Ureter (tissue), 1 donor: Measurements from ENCODE around the gene POLR1C. TPM values are rescaled to one million over a fixed set of nuclear protein-coding genes. Genes with fewer than 3 reads are reported as not detected.
"Not testable (repeated sequence)": the region's sequence is repeated elsewhere in the genome, so short reads cannot be mapped to it uniquely, and the experiment has no call there.

Experiments
- DNase-seq: peaks from one replicate; pipeline ENCODE4 v3.0.0-alpha.2; 2020; ENCODE audit warnings: low spot score
- total RNA-seq: library from RNA; stranded (reverse); gene quantifications from one replicate; pipeline ENCODE4 v1.2.4, GENCODE V29; 2023
- donor health status: DM: yes; HTN: yes; CAD: no.

Gene POLR1C
- total RNA-seq, 1 donor from 2014 or later, result 60.4 TPM

- DNase-seq, result peak; percentile 87
Observed at GRCh38 chr6:43509984-43510826, 6.7 kb upstream of the POLR1C start, which contains the start of gene LRRC73. LRRC73 (minus strand) TSS chr6:43510346; CDS start chr6:43509785, 561 bp downstream.

GRCh38 chr6:43510827-43511163 lies 6.1 kb upstream of the POLR1C start:
- DNase-seq, result no peak

GRCh38 chr6:43511824-43512415 lies 5.0 kb upstream of the POLR1C start:
- no peak for DNase-seq

- DNase-seq, result no peak
Observed at GRCh38 chr6:43515808-43516207, 1.1 kb upstream of the POLR1C start.

- no peak for DNase-seq
Observed at GRCh38 chr6:43516367-43516696, 557 bp upstream of the POLR1C start.

- DNase-seq, result no peak
Observed at GRCh38 chr6:43517505-43518357, 842 bp downstream of the POLR1C start.

GRCh38 chr6:43520097-43520496 lies 3.2 kb downstream of the POLR1C start:
- no peak for DNase-seq

GRCh38 chr6:43521836-43522235 lies 4.9 kb downstream of the POLR1C start:
- DNase-seq, result no peak

- no peak for DNase-seq
Observed at GRCh38 chr6:43522547-43523261, 5.8 kb downstream of the POLR1C start.

- no peak for DNase-seq
Observed at GRCh38 chr6:43523284-43523683, 6.4 kb downstream of the POLR1C start.

- no peak for DNase-seq
Observed at GRCh38 chr6:43524483-43524961, 7.6 kb downstream of the POLR1C start.

GRCh38 chr6:43532201-43532600 lies 15.3 kb downstream of the POLR1C start:
- DNase-seq, result no peak

- not testable (repeated sequence) for DNase-seq
Observed at GRCh38 chr6:43538986-43539385, 22.1 kb downstream of the POLR1C start.

GRCh38 chr6:43539409-43539808 lies 22.5 kb downstream of the POLR1C start:
- not testable (repeated sequence) for DNase-seq

- no peak for DNase-seq
Observed at GRCh38 chr6:43540507-43540906, 23.6 kb downstream of the POLR1C start.

- DNase-seq, result no peak
Observed at GRCh38 chr6:43541774-43542471, 25.0 kb downstream of the POLR1C start.

GRCh38 chr6:43544461-43544860 lies 27.6 kb downstream of the POLR1C start:
- DNase-seq, result no peak

- DNase-seq, result no peak
Observed at GRCh38 chr6:43547222-43547621, 30.3 kb downstream of the POLR1C start.

- DNase-seq, result not testable (repeated sequence)
Observed at GRCh38 chr6:43557620-43558019, 40.7 kb downstream of the POLR1C start.

- DNase-seq, result no peak
Observed at GRCh38 chr6:43559328-43559727, 42.4 kb downstream of the POLR1C start.

- no peak for DNase-seq
Observed at GRCh38 chr6:43570876-43571441, 54.1 kb downstream of the POLR1C start.
